ENCODE data around the gene ANO4. TPM values are rescaled to one million over a fixed set of nuclear protein-coding genes. Genes with fewer than 3 reads are reported as not detected.

The ANO4 gene
- total and polyA plus RNA-seq, 9 donors: 0.35 to 1.2 (median 0.71) TPM

GRCh38 chr12:100789975-100790374 is 4.6 kb upstream of the ANO4 start:
- H3K4me1 ChIP-seq (ENCODE audit: control insufficient read depth, insufficient read depth, low read length): no peaks in the 10 kb centered on the region
- no peaks in the 10 kb centered on the region for H3K9me3 ChIP-seq (replicated peaks; ENCODE audit: control insufficient read depth, low read depth, low read length)
- no peaks in the 10 kb centered on the region for H3K36me3 ChIP-seq (ENCODE audit: control insufficient read depth, insufficient read depth, low read length)
- WGBS (ENCODE audit: insufficient coverage): 92% methylated on average over 2 of the region's 2 CpGs
- H3K27me3 ChIP-seq (ENCODE audit: control insufficient read depth, insufficient read depth, low read length): peaks cover 4% of the 10 kb centered on the region
- no peak for DNase-seq
- no peak overlapping the region for H3K27ac ChIP-seq (ENCODE audit: low read length)
- H3K4me3 ChIP-seq (ENCODE audit: low read length): no peak overlapping the region

- Histone ChIP-seq H3K36me3 (ENCODE audit: control insufficient read depth, insufficient read depth, low read length) (no peaks in the 10 kb centered on the region), H3K9me3 (replicated peaks; ENCODE audit: control insufficient read depth, low read depth, low read length) (no peaks in the 10 kb centered on the region), H3K4me3 (ENCODE audit: low read length) (no peak overlapping the region), H3K27ac (ENCODE audit: low read length) (no peak overlapping the region), H3K4me1 (ENCODE audit: control insufficient read depth, insufficient read depth, low read length) (no peaks in the 10 kb centered on the region), H3K27me3 (ENCODE audit: control insufficient read depth, insufficient read depth, low read length) (peaks cover 4% of the 10 kb centered on the region)
- DNase-seq: no peak
- no CpG with 5 or more reads among the region's 1 CpG for WGBS (ENCODE audit: insufficient coverage)
Observed at GRCh38 chr12:100790552-100790951, 4.0 kb upstream of the ANO4 start.

- no CpG with 5 or more reads among the region's 2 CpGs for WGBS (ENCODE audit: insufficient coverage)
- Histone ChIP-seq H3K27ac (ENCODE audit: low read length) (no peak overlapping the region), H3K27me3 (ENCODE audit: control insufficient read depth, insufficient read depth, low read length) (peaks cover 4% of the 10 kb centered on the region)
Observed at GRCh38 chr12:100793182-100793581, 1.4 kb upstream of the ANO4 start.

GRCh38 chr12:100795174-100795799 is 711 bp downstream of the ANO4 start:
- H3K9me3 ChIP-seq (replicated peaks; ENCODE audit: control insufficient read depth, low read depth, low read length): no peaks in the 10 kb centered on the region
- H3K4me1 ChIP-seq (ENCODE audit: control insufficient read depth, insufficient read depth, low read length): no peaks in the 10 kb centered on the region
- H3K36me3 ChIP-seq (ENCODE audit: control insufficient read depth, insufficient read depth, low read length): no peaks in the 10 kb centered on the region
- no peak for DNase-seq
- H3K4me3 ChIP-seq (ENCODE audit: low read length): no peak overlapping the region
- peaks cover 4% of the 10 kb centered on the region for H3K27me3 ChIP-seq (ENCODE audit: control insufficient read depth, insufficient read depth, low read length)
- 23% methylated on average over 4 of the region's 9 CpGs for WGBS (ENCODE audit: insufficient coverage)
- H3K27ac ChIP-seq (ENCODE audit: low read length): no peak overlapping the region

More at GRCh38 chr12:100793182-100793581, 1.4 kb upstream of the ANO4 start:
- Histone ChIP-seq H3K9me3 (replicated peaks; ENCODE audit: control insufficient read depth, low read depth, low read length) (no peaks in the 10 kb centered on the region), H3K4me1 (ENCODE audit: control insufficient read depth, insufficient read depth, low read length) (no peaks in the 10 kb centered on the region), H3K4me3 (ENCODE audit: low read length) (no peak overlapping the region), H3K36me3 (ENCODE audit: control insufficient read depth, insufficient read depth, low read length) (no peaks in the 10 kb centered on the region)
- no peak for DNase-seq

GRCh38 chr12:100795800-100796179 is 1.2 kb downstream of the ANO4 start:
- DNase-seq: no peak
- no peaks in the 10 kb centered on the region for H3K36me3 ChIP-seq (ENCODE audit: control insufficient read depth, insufficient read depth, low read length)
- H3K4me1 ChIP-seq (ENCODE audit: control insufficient read depth, insufficient read depth, low read length): no peaks in the 10 kb centered on the region
- H3K4me3 ChIP-seq (ENCODE audit: low read length): no peak overlapping the region
- no peak overlapping the region for H3K27ac ChIP-seq (ENCODE audit: low read length)
- H3K27me3 ChIP-seq (ENCODE audit: control insufficient read depth, insufficient read depth, low read length): peaks cover 4% of the 10 kb centered on the region
- 60% methylated on average over 1 of the region's 6 CpGs for WGBS (ENCODE audit: insufficient coverage)
- H3K9me3 ChIP-seq (replicated peaks; ENCODE audit: control insufficient read depth, low read depth, low read length): no peaks in the 10 kb centered on the region

- Histone ChIP-seq H3K27me3 (ENCODE audit: control insufficient read depth, insufficient read depth, low read length) (peaks cover 4% of the 10 kb centered on the region), H3K4me1 (ENCODE audit: control insufficient read depth, insufficient read depth, low read length) (no peaks in the 10 kb centered on the region), H3K36me3 (ENCODE audit: control insufficient read depth, insufficient read depth, low read length) (no peaks in the 10 kb centered on the region), H3K27ac (ENCODE audit: low read length) (no peak overlapping the region), H3K4me3 (ENCODE audit: low read length) (no peak overlapping the region), H3K9me3 (replicated peaks; ENCODE audit: control insufficient read depth, low read depth, low read length) (no peaks in the 10 kb centered on the region)
- no CpG with 5 or more reads among the region's 3 CpGs for WGBS (ENCODE audit: insufficient coverage)
- DNase-seq: no peak
Observed at GRCh38 chr12:100796621-100797020, 2.0 kb downstream of the ANO4 start.

- Histone ChIP-seq H3K4me1 (ENCODE audit: control insufficient read depth, insufficient read depth, low read length) (no peaks in the 10 kb centered on the region), H3K36me3 (ENCODE audit: control insufficient read depth, insufficient read depth, low read length) (no peaks in the 10 kb centered on the region), H3K4me3 (ENCODE audit: low read length) (no peak overlapping the region), H3K9me3 (replicated peaks; ENCODE audit: control insufficient read depth, low read depth, low read length) (no peaks in the 10 kb centered on the region), H3K27ac (ENCODE audit: low read length) (no peak overlapping the region), H3K27me3 (ENCODE audit: control insufficient read depth, insufficient read depth, low read length) (peaks cover 4% of the 10 kb centered on the region)
- whole genome bisulfite sequencing (ENCODE audit: insufficient coverage): 33% methylated on average over 1 of the region's 1 CpG
- DNase-seq: no peak
Observed at GRCh38 chr12:100797246-100797645, 2.7 kb downstream of the ANO4 start.

- H3K9me3 ChIP-seq (replicated peaks; ENCODE audit: control insufficient read depth, low read depth, low read length): no peaks in the 10 kb centered on the region
- DNase-seq: no peak
- no peaks in the 10 kb centered on the region for H3K4me1 ChIP-seq (ENCODE audit: control insufficient read depth, insufficient read depth, low read length)
- H3K27me3 ChIP-seq (ENCODE audit: control insufficient read depth, insufficient read depth, low read length): peaks cover 4% of the 10 kb centered on the region
- no peaks in the 10 kb centered on the region for H3K36me3 ChIP-seq (ENCODE audit: control insufficient read depth, insufficient read depth, low read length)
- no peak overlapping the region for H3K4me3 ChIP-seq (ENCODE audit: low read length)
- no peak overlapping the region for H3K27ac ChIP-seq (ENCODE audit: low read length)
Observed at GRCh38 chr12:100797786-100798185, 3.2 kb downstream of the ANO4 start.

- H3K27ac ChIP-seq (ENCODE audit: low read length): no peak overlapping the region
- no peak overlapping the region for H3K4me3 ChIP-seq (ENCODE audit: low read length)
- no peaks in the 10 kb centered on the region for H3K9me3 ChIP-seq (replicated peaks; ENCODE audit: control insufficient read depth, low read depth, low read length)
- H3K36me3 ChIP-seq (ENCODE audit: control insufficient read depth, insufficient read depth, low read length): no peaks in the 10 kb centered on the region
- H3K27me3 ChIP-seq (ENCODE audit: control insufficient read depth, insufficient read depth, low read length): peaks cover 4% of the 10 kb centered on the region
- H3K4me1 ChIP-seq (ENCODE audit: control insufficient read depth, insufficient read depth, low read length): no peaks in the 10 kb centered on the region
- no CpG with 5 or more reads among the region's 3 CpGs for WGBS (ENCODE audit: insufficient coverage)
- DNase-seq: no peak
Observed at GRCh38 chr12:100798286-100799160, 3.9 kb downstream of the ANO4 start.

- no peaks in the 10 kb centered on the region for H3K27me3 ChIP-seq (ENCODE audit: control insufficient read depth, insufficient read depth, low read length)
- no peak overlapping the region for H3K27ac ChIP-seq (ENCODE audit: low read length)
- H3K4me1 ChIP-seq (ENCODE audit: control insufficient read depth, insufficient read depth, low read length): no peaks in the 10 kb centered on the region
- no peaks in the 10 kb centered on the region for H3K9me3 ChIP-seq (replicated peaks; ENCODE audit: control insufficient read depth, low read depth, low read length)
- H3K4me3 ChIP-seq (ENCODE audit: low read length): no peak overlapping the region
- H3K36me3 ChIP-seq (ENCODE audit: control insufficient read depth, insufficient read depth, low read length): no peaks in the 10 kb centered on the region
- no CpG with 5 or more reads among the region's 2 CpGs for WGBS (ENCODE audit: insufficient coverage)
- DNase-seq: no peak
Observed at GRCh38 chr12:100799770-100800169, 5.2 kb downstream of the ANO4 start.

Data from muscle of leg (tissue), 11 donors.